Uterus (tissue), 4 donors: ENCODE measurements around the gene FAM177B. TPM values are rescaled to one million over a fixed set of nuclear protein-coding genes. Genes with fewer than 3 reads are reported as not detected.

Source experiments
- DNase-seq, 2 donors: peaks; one replicate each; pipeline ENCODE4 v3.0.0-alpha.2; 2019 to 2020
- H3K27ac ChIP-seq, 2 donors: fragments of 200-600 bp; sonication (generic); 1 replicate in 1 of 2; 2 replicates in 1 of 2; pipeline ENCODE4 v1.5.1; 2016 to 2018
- H3K27me3 ChIP-seq, 2 donors: fragments of 200-600 bp; sonication (generic); one replicate each; pipeline ENCODE4 v1.5.1; 2018 to 2019; ENCODE audit warnings: control low read depth in 1 of 2
- H3K36me3 ChIP-seq, 2 donors: fragments of 200-600 bp; sonication (generic); one replicate each; pipeline ENCODE4 v1.5.1; 2019; ENCODE audit warnings: control low read depth in 1 of 2
- H3K4me1 ChIP-seq, 2 donors: fragments of 200-600 bp; sonication (generic); one replicate each; pipeline ENCODE4 v1.5.1; 2018 to 2019; ENCODE audit warnings: control low read depth in 1 of 2
- H3K4me3 ChIP-seq, 2 donors: fragments of 200-600 bp; sonication (generic); 1 replicate in 1 of 2; 2 replicates in 1 of 2; pipeline ENCODE4 v1.5.1; 2018 to 2019; ENCODE audit warnings: mild to moderate bottlenecking in 1 of 2
- H3K9me3 ChIP-seq, 2 donors: fragments of 200-600 bp; sonication (generic); one replicate each; pipeline ENCODE4 v1.5.1; 2019; ENCODE audit warnings: control low read depth in 1 of 2
- POLR2A ChIP-seq, 2 donors: fragments of 450-650 bp; IDR thresholded peaks; one replicate each; pipeline ENCODE4 v1.6.1; 2016; ENCODE audit warnings: antibody characterized with exemption in 2 of 2, mild to moderate bottlenecking in 1 of 2, moderate library complexity in 1 of 2
- intact Hi-C: fragments of 100-400 bp; cut with DNase I; formaldehyde crosslinking; loops from one replicate; pipeline ENCODE4 v1.15.1; 2023; ENCODE audit warnings: low total_unique reads
- total RNA-seq, 4 donors: library from RNA; depleted of rRNA in 3 of 4; stranded (reverse); fragments of >200 nt in 3 of 4; gene quantifications; one replicate each; pipeline versions ENCODE4 v1.1.0 to v1.2.4, GENCODE V29; 2014 to 2023
- TF ChIP-seq, protein P1 (sequence below), 4 experiments: fragments of 200-600 bp in 2 of 4; fragments of 450-650 bp in 2 of 4; sonication (generic) in 2 of 4; IDR thresholded peaks; one replicate each; pipeline ENCODE4 v1.5.1; 2016 to 2019; ENCODE audit warnings: antibody characterized with exemption in 4 of 4, mild to moderate bottlenecking in 2 of 4, moderate library complexity in 1 of 4
- donor health status: DM: yes; HTN: yes; CAD: no.

Gene FAM177B
- total RNA-seq, 4 donors from 2014 or later = 0.40 TPM; not detected in 3

DNA sequence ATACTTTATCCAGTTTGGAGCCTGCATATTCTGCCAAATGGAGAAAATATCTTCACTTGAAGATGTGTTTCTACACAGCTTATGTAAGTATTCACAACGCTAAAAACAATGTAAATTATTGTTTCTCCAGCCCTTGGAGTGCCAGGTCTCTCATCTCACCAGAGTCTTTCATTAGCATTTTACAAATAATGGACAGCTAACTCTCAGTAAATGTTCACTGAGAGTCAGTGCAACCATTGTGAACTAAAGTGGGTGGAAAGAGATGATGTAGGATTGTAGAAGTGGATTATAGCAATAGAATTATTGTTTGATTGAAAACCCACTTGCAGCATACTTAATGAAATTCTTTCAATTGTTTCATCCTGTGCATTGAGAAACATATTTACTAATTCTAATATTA lies 8.3 kb upstream of the FAM177B start:
- TF ChIP-seq, protein P1, sequence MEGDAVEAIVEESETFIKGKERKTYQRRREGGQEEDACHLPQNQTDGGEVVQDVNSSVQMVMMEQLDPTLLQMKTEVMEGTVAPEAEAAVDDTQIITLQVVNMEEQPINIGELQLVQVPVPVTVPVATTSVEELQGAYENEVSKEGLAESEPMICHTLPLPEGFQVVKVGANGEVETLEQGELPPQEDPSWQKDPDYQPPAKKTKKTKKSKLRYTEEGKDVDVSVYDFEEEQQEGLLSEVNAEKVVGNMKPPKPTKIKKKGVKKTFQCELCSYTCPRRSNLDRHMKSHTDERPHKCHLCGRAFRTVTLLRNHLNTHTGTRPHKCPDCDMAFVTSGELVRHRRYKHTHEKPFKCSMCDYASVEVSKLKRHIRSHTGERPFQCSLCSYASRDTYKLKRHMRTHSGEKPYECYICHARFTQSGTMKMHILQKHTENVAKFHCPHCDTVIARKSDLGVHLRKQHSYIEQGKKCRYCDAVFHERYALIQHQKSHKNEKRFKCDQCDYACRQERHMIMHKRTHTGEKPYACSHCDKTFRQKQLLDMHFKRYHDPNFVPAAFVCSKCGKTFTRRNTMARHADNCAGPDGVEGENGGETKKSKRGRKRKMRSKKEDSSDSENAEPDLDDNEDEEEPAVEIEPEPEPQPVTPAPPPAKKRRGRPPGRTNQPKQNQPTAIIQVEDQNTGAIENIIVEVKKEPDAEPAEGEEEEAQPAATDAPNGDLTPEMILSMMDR (IDR thresholded peaks at IDR 0.05) = no peak
- no peak for TF ChIP-seq POLR2A (IDR thresholded peaks at IDR 0.05)
- intact Hi-C loops = no loop called here
- DNase-seq = no peak
- Histone ChIP-seq H3K27me3 (no peaks in the 10 kb centered on the region), H3K4me1 (no peaks in the 10 kb centered on the region), H3K4me3 (no peak overlapping the region), H3K9me3 (no peaks in the 10 kb centered on the region), H3K36me3 (no peaks in the 10 kb centered on the region), H3K27ac (no peak overlapping the region)

DNA sequence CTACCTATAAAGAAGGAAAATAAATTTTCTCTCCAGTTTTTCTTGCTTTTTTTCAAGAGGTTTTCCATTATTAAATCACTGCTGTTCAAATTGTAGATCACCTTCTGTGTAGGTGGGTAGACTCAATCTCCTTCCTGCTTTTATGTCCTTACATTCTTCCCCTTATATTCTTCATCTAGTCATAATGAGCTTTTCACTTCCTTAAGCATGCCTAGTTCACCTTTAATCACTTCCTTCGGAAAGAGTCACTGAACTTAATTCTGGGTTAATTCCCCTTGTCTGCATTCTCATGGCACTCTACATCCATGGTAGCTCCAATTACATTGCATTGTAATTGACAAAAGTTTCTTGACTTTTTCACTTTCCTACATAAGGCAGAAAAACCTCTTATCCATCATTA lies 6.1 kb upstream of the FAM177B start:
- TF ChIP-seq POLR2A (IDR thresholded peaks at IDR 0.05) = no peak
- TF ChIP-seq, protein P1 (IDR thresholded peaks at IDR 0.05) = no peak
- Histone ChIP-seq H3K27ac (no peak overlapping the region), H3K36me3 (no peaks in the 10 kb centered on the region), H3K27me3 (no peaks in the 10 kb centered on the region), H3K4me3 (no peak overlapping the region), H3K4me1 (no peaks in the 10 kb centered on the region), H3K9me3 (no peaks in the 10 kb centered on the region)
- no peak for DNase-seq
- intact Hi-C loops = no loop called here

DNA sequence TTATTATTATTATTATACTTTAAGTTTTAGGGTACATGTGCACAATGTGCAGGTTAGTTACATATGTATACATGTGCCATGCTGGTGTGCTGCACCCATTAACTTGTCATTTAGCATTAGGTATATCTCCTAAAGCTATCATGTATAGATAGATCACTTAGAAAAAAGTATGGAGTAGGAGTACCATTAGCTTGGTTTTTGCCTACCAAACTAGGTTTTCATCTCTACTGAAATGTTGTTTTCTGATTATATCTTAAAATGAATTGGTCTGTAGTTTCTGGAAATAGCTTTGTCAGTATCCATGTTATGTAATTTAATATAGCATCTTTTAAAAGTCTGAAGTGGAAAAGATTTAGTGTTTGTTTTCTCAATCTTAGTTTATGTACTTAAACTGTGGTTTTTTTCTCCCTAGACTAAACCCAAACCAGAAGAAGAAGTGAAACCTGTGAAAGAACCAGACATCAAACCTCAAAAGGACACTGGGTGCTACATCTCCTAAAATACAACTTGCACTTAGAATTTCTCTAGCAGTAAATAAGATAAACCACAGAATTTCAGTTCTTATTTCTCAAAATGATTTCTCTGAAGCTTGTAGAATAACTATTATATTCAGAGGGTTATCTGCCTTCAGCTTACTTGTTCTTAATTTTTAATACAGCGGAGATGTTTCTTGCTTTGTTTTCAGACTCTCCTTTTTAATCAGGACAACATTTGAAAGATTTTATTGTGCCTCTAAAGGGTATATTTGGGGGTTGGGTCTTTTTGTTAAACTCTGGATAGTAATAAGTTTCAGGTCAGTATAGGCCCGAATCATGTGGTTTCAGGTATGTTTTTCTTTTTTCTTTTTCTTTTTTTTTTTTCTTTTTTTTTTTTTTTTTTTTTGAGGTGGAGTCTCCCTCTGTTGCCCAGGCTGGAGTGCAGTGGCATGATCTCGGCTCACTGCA lies 4.5 kb upstream of the FAM177B start:
- H3K4me3 ChIP-seq = no peak overlapping the region
- no peaks in the 10 kb centered on the region for H3K36me3 ChIP-seq
- intact Hi-C loops = no loop called here
- no peaks in the 10 kb centered on the region for H3K9me3 ChIP-seq
- H3K4me1 ChIP-seq = no peaks in the 10 kb centered on the region
- TF ChIP-seq, protein P1 (IDR thresholded peaks at IDR 0.05) = no peak
- no peaks in the 10 kb centered on the region for H3K27me3 ChIP-seq
- DNase-seq = no peak
- no peak overlapping the region for H3K27ac ChIP-seq

DNA sequence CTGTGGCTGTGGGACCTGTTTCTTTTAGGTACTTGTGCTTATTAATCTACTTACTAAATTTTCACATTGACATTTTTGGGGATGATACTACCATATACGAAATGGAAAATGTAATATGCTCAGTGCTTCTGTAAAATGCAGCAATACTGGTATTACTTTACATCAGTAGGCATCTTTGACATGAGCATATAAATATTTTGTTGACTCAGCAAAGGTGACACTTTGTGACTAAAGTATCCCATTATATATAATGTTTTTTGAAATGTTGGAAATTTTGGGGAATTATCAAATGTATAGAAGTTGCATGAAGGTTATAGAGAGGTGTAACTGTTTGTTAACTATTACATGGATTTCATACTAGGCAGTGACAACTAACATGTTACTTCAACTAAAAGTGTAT lies 2.3 kb upstream of the FAM177B start:
- TF ChIP-seq, protein P1 (IDR thresholded peaks at IDR 0.05) = no peak
- TF ChIP-seq POLR2A (IDR thresholded peaks at IDR 0.05) = no peak
- Histone ChIP-seq H3K4me3 (no peak overlapping the region), H3K27ac (no peak overlapping the region), H3K27me3 (no peaks in the 10 kb centered on the region), H3K36me3 (no peaks in the 10 kb centered on the region), H3K4me1 (no peaks in the 10 kb centered on the region), H3K9me3 (no peaks in the 10 kb centered on the region)
- intact Hi-C loops = no loop called here
- DNase-seq = no peak

DNA sequence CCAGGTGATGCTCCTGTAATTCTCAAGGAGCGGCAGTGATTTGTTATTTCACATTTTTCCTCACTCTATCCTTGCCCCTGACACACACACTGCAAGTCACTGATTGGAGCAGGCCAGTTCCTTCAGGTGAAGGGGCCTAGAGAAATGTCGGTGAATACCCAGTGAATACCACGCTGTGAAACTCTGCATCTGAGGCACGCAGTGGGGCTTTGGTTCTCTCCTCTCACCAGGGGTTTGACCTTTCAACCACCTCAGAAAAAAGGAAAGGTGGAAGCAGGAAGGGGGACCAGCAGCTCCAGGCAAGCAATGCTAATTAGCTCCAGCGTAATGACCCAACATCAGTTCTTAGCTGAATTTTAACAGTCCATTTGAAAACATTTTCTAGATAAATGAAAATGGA lies 532 bp upstream of the FAM177B start:
- no peak for DNase-seq
- no peaks in the 10 kb centered on the region for H3K27me3 ChIP-seq
- TF ChIP-seq, protein P1 (IDR thresholded peaks at IDR 0.05) = no peak
- no peak for TF ChIP-seq POLR2A (IDR thresholded peaks at IDR 0.05)
- intact Hi-C loops = no loop called here
- H3K4me3 ChIP-seq = no peak overlapping the region
- H3K27ac ChIP-seq = no peak overlapping the region
- no peaks in the 10 kb centered on the region for H3K4me1 ChIP-seq
- no peaks in the 10 kb centered on the region for H3K36me3 ChIP-seq
- no peaks in the 10 kb centered on the region for H3K9me3 ChIP-seq
